Testis (tissue), 3 donors: ENCODE results near the gene SCT. TPM values are rescaled to one million over a fixed set of nuclear protein-coding genes. Genes with fewer than 3 reads are reported as not detected.
A peak's percentile ranks its signal among the peaks of the same experiment; 100 is the strongest.

Experiments
- DNase-seq: peaks from one replicate; pipeline ENCODE4 v3.0.0-alpha.2; 2019
- H3K27ac ChIP-seq, 2 donors: fragments of 200-600 bp; sonication (generic); one replicate each; pipeline ENCODE4 v1.5.1; 2019
- H3K27me3 ChIP-seq: fragments of 200-600 bp; sonication (generic); one replicate; pipeline ENCODE4 v1.5.1; 2019
- H3K36me3 ChIP-seq: fragments of 200-600 bp; sonication (generic); one replicate; pipeline ENCODE4 v1.5.1; 2017; ENCODE audit warnings: low read depth; ENCODE audit errors: missing control alignments
- H3K4me1 ChIP-seq: fragments of 200-600 bp; sonication (generic); one replicate; pipeline ENCODE4 v1.5.1; 2019
- H3K4me3 ChIP-seq, 2 donors: fragments of 200-600 bp; sonication (generic); one replicate each; pipeline ENCODE4 v1.5.1; 2017 to 2019
- H3K9me3 ChIP-seq: fragments of 200-600 bp; sonication (generic); one replicate; pipeline ENCODE4 v1.5.1; 2017
- CTCF ChIP-seq, 3 experiments: fragments of 450-650 bp in 2 of 3; fragments of 200-600 bp in 1 of 3; sonication (generic) in 1 of 3; IDR thresholded peaks; one replicate each; pipeline ENCODE4 v1.5.1; 2016 to 2019; ENCODE audit warnings: antibody characterized with exemption in 3 of 3, mild to moderate bottlenecking in 2 of 3, moderate library complexity in 1 of 3
- POLR2A ChIP-seq: fragments of 450-650 bp; IDR thresholded peaks from one replicate; pipeline ENCODE4 v1.6.1; 2017; ENCODE audit warnings: antibody characterized with exemption, mild to moderate bottlenecking, moderate library complexity
- WGBS, 2 donors: methylation state at CpG; one replicate each; pipeline ENCODE4 v1.1.5; 2018; 5-methylcytosine and 5-hydroxymethylcytosine counted together
- intact Hi-C: fragments of 100-400 bp; cut with DNase I; formaldehyde crosslinking; loops from one replicate; pipeline ENCODE4 v1.15.1; 2023; ENCODE audit warnings: low total_unique reads
- polyA plus RNA-seq: library from polyadenylated mRNA; stranded (reverse); fragments of 350-450 nt; fragmentation: Illumina TruSeq; extraction: RNeasy Lipid Tissue Mini Kit (QIAGEN cat#74804); gene quantifications from one replicate; pipeline ENCODE4 v1.2.3, GENCODE V29; 2014; ENCODE audit warnings: low read depth, low replicate concordance; ENCODE audit not compliant: insufficient read depth
- total RNA-seq, 2 donors: library from RNA; depleted of rRNA; stranded (reverse); fragments of >200 nt; gene quantifications; one replicate each; pipeline ENCODE4 v1.2.3, GENCODE V29; 2016

The SCT gene
- total and polyA plus RNA-seq, 3 donors from 2014 or later, result 1.5 to 9.3 (median 3.4) TPM

GRCh38 chr11:662689-663274 is 35.8 kb upstream of the SCT start:
- 60 to 91% methylated on average over 5 to 15 of the region's 15 CpGs for WGBS, 2 donors
- Histone ChIP-seq H3K9me3 (no peaks in the 10 kb centered on the region), H3K36me3 (no peaks in the 10 kb centered on the region), H3K27me3 (no peaks in the 10 kb centered on the region), H3K4me1 (peaks cover 15% of the 10 kb centered on the region), H3K27ac (no peak overlapping the region), H3K4me3 (no peak overlapping the region)
- DNase-seq, result peak; percentile 82
- TF ChIP-seq CTCF (IDR thresholded peaks at IDR 0.05) (peak; percentile 66 to 82 (median 75)), POLR2A (no peak)
- intact Hi-C loops, result no loop called here

- Histone ChIP-seq H3K36me3 (no peaks in the 10 kb centered on the region), H3K4me3 (no peak overlapping the region), H3K27me3 (no peaks in the 10 kb centered on the region), H3K27ac (no peak overlapping the region), H3K4me1 (peaks cover 10% of the 10 kb centered on the region), H3K9me3 (no peaks in the 10 kb centered on the region)
- no peak for DNase-seq
- intact Hi-C loops, result no loop called here
- TF ChIP-seq CTCF (IDR thresholded peaks at IDR 0.05), result no peak
- no peak for TF ChIP-seq POLR2A
- 72 to 82% methylated on average over 19 of the region's 19 CpGs for WGBS, 2 donors
Observed at GRCh38 chr11:660681-661444, 33.9 kb upstream of the SCT start.

GRCh38 chr11:660281-660680 is 33.3 kb upstream of the SCT start:
- Histone ChIP-seq H3K4me3 (no peak overlapping the region), H3K27me3 (no peaks in the 10 kb centered on the region), H3K36me3 (no peaks in the 10 kb centered on the region), H3K4me1 (peaks cover 5% of the 10 kb centered on the region), H3K9me3 (no peaks in the 10 kb centered on the region), H3K27ac (no peak overlapping the region)
- TF ChIP-seq POLR2A, result no peak
- TF ChIP-seq CTCF (IDR thresholded peaks at IDR 0.05), result no peak
- no peak for DNase-seq
- intact Hi-C loops, result no loop called here
- WGBS, 2 donors, result 92 to 95% methylated on average over 9 to 19 of the region's 19 CpGs

- H3K36me3 ChIP-seq, result no peaks in the 10 kb centered on the region
- no peak overlapping the region for H3K27ac ChIP-seq
- no peak for DNase-seq
- H3K27me3 ChIP-seq, result no peaks in the 10 kb centered on the region
- no peak overlapping the region for H3K4me3 ChIP-seq
- TF ChIP-seq POLR2A (no peak), CTCF (IDR thresholded peaks at IDR 0.05) (no peak)
- no peaks in the 10 kb centered on the region for H3K9me3 ChIP-seq
- WGBS, 2 donors, result 85 to 93% methylated on average over 5 to 16 of the region's 16 CpGs
- intact Hi-C loops, result no loop called here
- peaks cover 5% of the 10 kb centered on the region for H3K4me1 ChIP-seq
Observed at GRCh38 chr11:659532-660085, 32.6 kb upstream of the SCT start.
